ENCODE measurements around the gene SCYGR8. TPM values are rescaled to one million over a fixed set of nuclear protein-coding genes. Genes with fewer than 3 reads are reported as not detected.

SCYGR8 gene
- total and polyA plus RNA-seq, 2 donors (not counting 3 experiments of a cell fraction or from before 2014, with no cell fraction given): not detected

DNA sequence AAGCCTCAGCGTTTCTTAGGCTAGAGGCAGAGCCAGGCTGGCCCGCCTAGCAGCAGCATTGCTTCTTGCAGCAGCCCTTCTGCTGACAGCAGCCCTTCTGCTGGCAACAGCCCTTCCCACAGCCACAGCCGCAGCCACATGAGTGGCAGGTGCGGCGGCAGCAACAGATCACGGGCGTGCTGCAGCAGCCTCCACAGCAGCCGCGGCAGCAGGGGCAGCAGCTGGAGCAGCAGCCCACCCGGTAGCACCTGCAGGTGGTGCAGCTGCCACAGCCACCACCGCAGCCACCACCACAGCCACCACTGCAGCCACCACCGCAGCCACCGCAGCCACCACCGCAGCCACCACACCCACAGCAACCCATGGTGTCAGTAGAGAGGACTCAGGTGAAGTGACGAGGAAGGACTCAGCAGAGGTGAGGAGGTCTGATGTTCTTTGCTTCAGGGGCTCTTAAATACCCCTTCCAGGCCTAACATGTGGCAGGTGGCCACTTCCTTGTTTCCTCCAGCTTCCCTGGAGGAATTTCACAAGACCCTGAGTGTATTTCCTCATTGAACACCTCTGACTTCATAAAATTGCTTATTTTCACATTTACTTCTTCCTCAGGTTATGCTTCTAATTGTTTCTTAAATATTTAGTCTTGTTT, 21.2 kb upstream of the SCYGR8 start, which contains the start of gene SCYGR6:
SCYGR6 (minus strand) TSS at position 364 of the 646 bp plus-strand sequence; CDS start at position 364, 0 bp downstream.
- H4K20me1 ChIP-seq (replicated peaks; ENCODE audit: control insufficient read depth, extremely low read depth, insufficient read depth, low read length): no peaks in the 10 kb centered on the region
- DNase-seq (ENCODE audit: low read depth, low spot score) (no peak), FAIRE-seq (no peak)
- no peaks in the 10 kb centered on the region for H3K79me2 ChIP-seq (ENCODE audit: control insufficient read depth, insufficient read depth, low read length)
- H3K9me3 ChIP-seq (replicated peaks; ENCODE audit: control insufficient read depth, insufficient read depth, low read length): no peaks in the 10 kb centered on the region
- H3K36me3 ChIP-seq (ENCODE audit: control insufficient read depth in 2 of 2, extremely low read depth in 1 of 2, insufficient read depth in 2 of 2, low read length in 2 of 2): no peaks in the 10 kb centered on the region
- POLR2A ChIA-PET: no interaction called here
- H3K27me3 ChIP-seq (ENCODE audit: control insufficient read depth in 2 of 2, insufficient read depth in 2 of 2, low read length in 2 of 2): no peaks in the 10 kb centered on the region
- H3K9me1 ChIP-seq (replicated peaks; ENCODE audit: control insufficient read depth, extremely low read depth, insufficient read depth, low read length): no peaks in the 10 kb centered on the region
- CTCF ChIA-PET: interaction anchor here (1.6 kb wide), 1 partner anchor 42 kb away, joined by 6 read pairs; no protein-coding TSS in a partner anchor
- H3K4me2 ChIP-seq (ENCODE audit: insufficient read depth, low read length): no peak within 1 kb of the TSS
- no peak within 1 kb of the TSS for H3K9ac ChIP-seq (replicated peaks; ENCODE audit: extremely low read depth, insufficient read depth, low read length)
- H3K27ac ChIP-seq (ENCODE audit: insufficient read depth, low read depth, low read length): no peak within 1 kb of the TSS
- H3K4me3 ChIP-seq (replicated peaks in 1 of 3; ENCODE audit: insufficient read depth in 1 of 3, low read depth in 1 of 3, low read length in 3 of 3): no peak within 1 kb of the TSS
- no peaks in the 10 kb centered on the region for H3K4me1 ChIP-seq (ENCODE audit: control insufficient read depth, extremely low read depth, insufficient read depth, low read length)
- intact Hi-C loops (cut with micrococcal nuclease) (no loop called here), dilution Hi-C loops (cut with MboI; ENCODE audit: extremely low pct_ligation_motif_present, low sequenced_read_pairs) (no loop called here)
- BruUV-seq (replicated peaks): no TSS peak
- no peak within 1 kb of the TSS for H2AFZ ChIP-seq (ENCODE audit: low read depth, low read length)
- TF ChIP-seq POLR2AphosphoS5 (IDR thresholded peaks at IDR 0.05; ENCODE audit: insufficient read depth, low read depth, low read length) (no peak), GATA2 (IDR thresholded peaks at IDR 0.05; ENCODE audit: insufficient read depth, insufficient read length, low read depth, low read length) (no peak), FOS (IDR thresholded peaks at IDR 0.05; ENCODE audit: borderline replicate concordance, insufficient read depth, low read length) (no peak), MYC (IDR thresholded peaks at IDR 0.05; ENCODE audit: low read depth, low read length) (no peak), JUN (IDR thresholded peaks at IDR 0.05; ENCODE audit: borderline replicate concordance, insufficient read depth, insufficient read length, low read depth) (no peak), POLR2A (IDR thresholded peaks at IDR 0.05; ENCODE audit: low read depth, low read length) (no peak), EZH2 (IDR thresholded peaks at IDR 0.05; ENCODE audit: borderline replicate concordance, low read depth, low read length, severe bottlenecking) (no peak)
- TF ChIP-seq, protein P1, sequence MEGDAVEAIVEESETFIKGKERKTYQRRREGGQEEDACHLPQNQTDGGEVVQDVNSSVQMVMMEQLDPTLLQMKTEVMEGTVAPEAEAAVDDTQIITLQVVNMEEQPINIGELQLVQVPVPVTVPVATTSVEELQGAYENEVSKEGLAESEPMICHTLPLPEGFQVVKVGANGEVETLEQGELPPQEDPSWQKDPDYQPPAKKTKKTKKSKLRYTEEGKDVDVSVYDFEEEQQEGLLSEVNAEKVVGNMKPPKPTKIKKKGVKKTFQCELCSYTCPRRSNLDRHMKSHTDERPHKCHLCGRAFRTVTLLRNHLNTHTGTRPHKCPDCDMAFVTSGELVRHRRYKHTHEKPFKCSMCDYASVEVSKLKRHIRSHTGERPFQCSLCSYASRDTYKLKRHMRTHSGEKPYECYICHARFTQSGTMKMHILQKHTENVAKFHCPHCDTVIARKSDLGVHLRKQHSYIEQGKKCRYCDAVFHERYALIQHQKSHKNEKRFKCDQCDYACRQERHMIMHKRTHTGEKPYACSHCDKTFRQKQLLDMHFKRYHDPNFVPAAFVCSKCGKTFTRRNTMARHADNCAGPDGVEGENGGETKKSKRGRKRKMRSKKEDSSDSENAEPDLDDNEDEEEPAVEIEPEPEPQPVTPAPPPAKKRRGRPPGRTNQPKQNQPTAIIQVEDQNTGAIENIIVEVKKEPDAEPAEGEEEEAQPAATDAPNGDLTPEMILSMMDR (IDR thresholded peaks at IDR 0.05; ENCODE audit: extremely low read depth in 1 of 2, insufficient read depth in 1 of 2, low read depth in 1 of 2, low read length in 2 of 2): no peak
- TF ChIP-seq, protein P2, sequence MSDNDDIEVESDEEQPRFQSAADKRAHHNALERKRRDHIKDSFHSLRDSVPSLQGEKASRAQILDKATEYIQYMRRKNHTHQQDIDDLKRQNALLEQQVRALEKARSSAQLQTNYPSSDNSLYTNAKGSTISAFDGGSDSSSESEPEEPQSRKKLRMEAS (IDR thresholded peaks at IDR 0.05; ENCODE audit: insufficient read depth, insufficient read length): no peak

Data from endothelial cell of umbilical vein (primary cell).